ENCODE results near the gene PUDP. TPM values are rescaled to one million over a fixed set of nuclear protein-coding genes. Genes with fewer than 3 reads are reported as not detected.
"Not testable (repeated sequence)": the region's sequence is repeated elsewhere in the genome, so short reads cannot be mapped to it uniquely, and the experiment has no call there.

Gene PUDP
- polyA plus RNA-seq, 10 donors, result 29.1 to 41.2 (median 32.1) TPM

- DNase-seq, result no peak
Measured at GRCh38 chrX:7110821-7111276, 37.1 kb downstream of the PUDP start.

GRCh38 chrX:7109838-7110793 lies 37.8 kb downstream of the PUDP start:
- no peak for DNase-seq

GRCh38 chrX:7109049-7109531 lies 38.9 kb downstream of the PUDP start:
- peak in 1 of 3 donors; percentile 33 for DNase-seq

- DNase-seq, result no peak
Measured at GRCh38 chrX:7108030-7108429, 39.9 kb downstream of the PUDP start.

GRCh38 chrX:7106649-7107048 lies 41.3 kb downstream of the PUDP start:
- no peak for DNase-seq

- DNase-seq, result no peak
Measured at GRCh38 chrX:7102119-7102518, 45.8 kb downstream of the PUDP start.

GRCh38 chrX:7100022-7100421 lies 47.9 kb downstream of the PUDP start:
- no peak for DNase-seq

GRCh38 chrX:7095657-7096056 lies 52.3 kb downstream of the PUDP start:
- DNase-seq, result not testable (repeated sequence)

GRCh38 chrX:7093305-7093704 lies 54.6 kb downstream of the PUDP start:
- DNase-seq, result no peak

GRCh38 chrX:7092543-7092942 lies 55.4 kb downstream of the PUDP start:
- no peak for DNase-seq

GRCh38 chrX:7091923-7092322 lies 56.0 kb downstream of the PUDP start:
- DNase-seq, result no peak

- DNase-seq, result no peak
Measured at GRCh38 chrX:7090641-7091040, 57.3 kb downstream of the PUDP start.

GRCh38 chrX:7088968-7089615 lies 58.9 kb downstream of the PUDP start:
- no peak for DNase-seq

GRCh38 chrX:7086384-7086783 lies 61.6 kb downstream of the PUDP start:
- DNase-seq, result no peak

GRCh38 chrX:7085879-7086278 lies 62.1 kb downstream of the PUDP start:
- no peak for DNase-seq

- no peak for DNase-seq
Measured at GRCh38 chrX:7084841-7085240, 63.1 kb downstream of the PUDP start.

- DNase-seq, result peak; percentile 16 to 79 (median 19)
Measured at GRCh38 chrX:7083468-7084396, 64.2 kb downstream of the PUDP start.

GRCh38 chrX:7083021-7083420 lies 64.9 kb downstream of the PUDP start:
- no peak for DNase-seq

- no peak for DNase-seq
Measured at GRCh38 chrX:7082556-7082955, 65.4 kb downstream of the PUDP start.

- DNase-seq, result no peak
Measured at GRCh38 chrX:7077241-7078230, 70.4 kb downstream of the PUDP start.
